GM15510 (cell line): ENCODE measurements around the gene CALML3.

Source experiments
- POLR2A ChIP-seq: IDR thresholded peaks from 3 replicates; pipeline ENCODE4 v1.6.1; 2011; ENCODE audit warnings: borderline replicate concordance; ENCODE audit not compliant: insufficient read length; ENCODE audit errors: extremely low read depth

CALML3 gene

DNA sequence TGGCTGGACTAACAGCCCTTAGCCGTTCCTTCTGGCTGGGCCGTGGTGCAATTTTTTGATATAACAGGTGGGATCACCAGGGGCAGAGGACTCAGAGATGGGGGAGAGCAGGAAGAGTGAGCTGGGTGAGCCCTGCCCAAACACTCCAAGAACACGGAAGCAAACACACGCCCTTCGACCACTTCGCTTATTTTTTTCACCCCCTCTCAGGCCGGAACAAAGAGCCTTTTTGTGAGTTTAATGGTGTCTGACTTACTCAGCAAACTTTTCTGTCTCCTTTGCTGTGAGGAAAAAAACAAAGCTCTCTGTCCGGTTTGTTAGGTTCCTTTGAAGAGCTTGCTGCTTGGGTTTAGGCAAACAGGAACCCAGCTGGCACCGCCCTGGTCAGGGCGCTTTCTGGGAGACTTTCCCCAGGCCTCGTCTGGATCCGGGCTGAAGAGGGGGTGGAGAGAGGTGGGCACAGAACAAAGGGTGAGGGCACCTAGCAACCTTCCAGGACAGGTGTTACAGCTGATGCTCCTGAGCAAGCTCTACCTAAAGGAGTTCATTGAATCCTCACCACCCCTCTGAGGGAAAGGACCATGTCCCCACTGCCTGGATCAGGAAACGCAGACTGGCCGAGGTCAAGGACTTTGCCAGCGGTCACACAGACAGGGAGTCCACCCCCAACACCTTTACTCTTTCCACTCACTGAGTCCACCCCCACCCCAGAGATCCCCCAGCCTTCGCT lies 23.3 kb downstream of the CALML3 start:
- no peak for TF ChIP-seq POLR2A

DNA sequence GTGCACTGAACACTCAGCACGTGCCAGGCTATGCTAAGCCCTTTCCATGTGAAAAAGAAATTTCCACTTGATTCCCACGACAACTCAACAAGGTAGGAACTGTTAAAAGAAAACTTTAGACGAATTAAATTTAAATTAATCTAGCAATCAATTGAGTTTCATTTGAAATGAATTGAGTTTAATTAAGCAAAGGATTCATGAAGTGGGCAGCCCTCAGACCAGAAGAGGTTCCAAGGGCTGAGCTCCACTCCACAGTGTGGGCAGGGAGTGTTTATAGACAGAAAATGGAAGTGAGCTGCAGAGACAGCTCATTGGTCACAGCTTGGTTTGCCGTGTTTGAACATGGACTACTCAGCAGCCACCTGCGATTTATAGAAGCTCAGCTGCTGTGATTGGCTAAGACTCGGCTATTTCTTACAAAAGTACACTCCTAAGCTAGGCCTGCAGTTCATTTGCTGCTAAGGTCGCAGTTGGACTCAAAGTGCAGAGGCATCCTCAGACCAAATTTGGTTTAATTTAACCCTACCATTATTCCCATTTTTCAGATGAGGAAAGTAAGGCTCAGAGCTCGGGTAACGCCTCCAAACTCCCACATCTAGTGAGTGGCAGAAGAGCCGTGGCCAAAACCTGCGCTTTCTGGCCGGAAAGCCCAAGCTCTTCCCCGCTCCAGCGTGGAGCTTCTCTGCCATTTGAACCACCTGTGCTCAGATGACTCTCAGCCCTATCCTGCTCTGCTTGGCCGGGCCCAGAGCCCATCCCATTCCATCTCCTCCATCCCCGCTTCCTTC lies 24.9 kb downstream of the CALML3 start:
- TF ChIP-seq POLR2A, result no peak

DNA sequence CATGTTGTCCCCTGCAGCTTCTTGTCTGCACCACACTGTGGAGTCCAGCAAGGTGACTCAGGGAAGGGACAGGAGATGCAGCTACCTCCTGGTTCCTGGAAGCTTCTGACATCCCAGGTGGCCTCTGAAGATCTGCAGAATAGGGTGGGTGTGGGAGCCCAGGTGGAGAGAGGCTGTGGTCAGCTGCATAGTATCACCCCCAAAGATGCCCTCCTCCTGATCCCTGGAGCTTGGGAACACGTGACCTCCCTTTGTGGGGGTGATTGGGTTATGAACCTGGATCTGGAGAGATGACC lies 25.4 kb downstream of the CALML3 start:
- no peak for TF ChIP-seq POLR2A

- TF ChIP-seq POLR2A, result no peak
Measured at GRCh38 chr10:5550621-5551530, 26.1 kb downstream of the CALML3 start.

DNA sequence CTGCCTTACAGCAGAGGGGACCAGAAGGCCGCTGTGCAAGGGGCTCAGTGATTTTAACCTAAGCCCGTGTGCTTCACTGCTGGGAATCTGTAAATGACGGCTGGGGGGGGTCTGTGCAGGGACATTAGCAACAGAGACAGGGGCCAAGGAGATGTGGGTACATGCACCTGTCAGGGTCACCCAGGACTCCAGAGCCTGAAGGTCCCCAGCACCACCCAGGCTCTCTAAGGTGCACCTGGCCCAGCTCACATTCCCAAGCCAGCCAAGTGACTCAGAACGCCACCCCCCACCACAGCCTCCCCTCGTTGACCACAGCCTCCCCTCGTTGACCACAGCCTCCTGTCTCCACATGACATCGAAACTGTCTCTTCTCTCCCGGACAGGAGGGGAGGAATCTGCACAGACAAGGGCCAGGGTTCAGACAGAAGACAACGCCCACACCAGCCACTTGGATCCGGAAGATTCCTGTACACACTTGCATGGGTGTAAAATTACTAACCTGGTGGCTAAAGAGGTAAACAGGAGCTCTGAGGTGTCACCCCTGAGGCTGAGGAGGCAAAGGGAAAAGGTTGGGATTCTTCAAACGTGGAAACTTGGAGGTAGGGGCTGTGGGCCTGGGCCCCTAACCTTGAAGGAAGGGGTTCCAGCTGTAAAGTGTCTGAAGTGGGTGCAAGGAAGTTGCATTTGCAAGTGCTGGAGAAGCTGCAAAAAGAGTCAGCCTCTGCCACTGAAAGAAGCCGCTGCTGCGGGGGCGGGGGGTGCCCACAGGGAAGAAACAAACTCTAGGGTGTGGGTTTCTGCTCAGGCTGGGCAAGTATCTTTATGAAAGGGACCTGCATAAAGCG lies 27.0 kb downstream of the CALML3 start:
- TF ChIP-seq POLR2A, result no peak

DNA sequence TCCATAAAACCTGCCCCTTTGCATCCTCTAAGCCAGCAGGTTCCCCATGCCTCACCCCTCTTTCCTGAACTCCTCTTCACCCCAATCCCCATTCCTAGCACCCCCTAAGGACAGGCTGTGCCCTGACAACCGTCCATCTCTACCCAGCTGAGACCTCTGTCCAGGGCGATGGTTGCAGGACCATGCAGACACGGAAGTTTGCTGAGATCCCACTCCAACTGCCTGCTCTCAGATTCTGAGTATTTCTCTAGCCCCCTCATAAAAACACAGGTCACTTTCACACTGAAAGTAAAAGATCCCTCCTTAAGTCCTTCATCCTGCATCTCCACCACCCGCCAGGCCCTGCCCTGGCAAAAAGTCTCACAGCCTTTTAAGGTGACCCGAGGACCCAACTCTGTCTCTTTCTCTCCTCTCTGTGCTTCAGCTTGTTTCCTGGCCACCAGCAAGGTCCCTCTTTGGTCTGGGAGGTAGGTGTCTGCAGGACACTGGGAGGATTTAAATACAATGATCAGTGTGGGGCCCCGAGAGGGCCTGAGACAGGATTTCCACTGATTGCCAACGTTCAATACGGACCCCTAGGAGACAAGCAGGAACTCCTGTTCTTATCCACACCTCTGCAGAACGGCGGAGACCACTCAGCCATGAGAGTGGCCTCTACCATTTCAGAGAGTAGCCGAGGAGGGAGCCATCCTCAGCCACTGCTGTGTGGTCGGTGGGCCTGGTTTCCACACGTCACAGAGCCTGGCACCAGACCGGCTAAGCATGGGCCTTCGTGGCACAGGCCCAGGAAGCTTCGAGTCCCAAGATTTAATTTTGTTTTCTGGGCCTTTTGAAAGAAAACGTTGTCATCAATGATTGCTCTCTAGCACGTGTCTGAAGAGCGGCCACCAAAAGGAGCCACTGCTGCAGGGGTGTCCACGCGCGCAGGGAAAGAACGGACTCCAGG lies 27.9 kb downstream of the CALML3 start:
- no peak for TF ChIP-seq POLR2A

DNA sequence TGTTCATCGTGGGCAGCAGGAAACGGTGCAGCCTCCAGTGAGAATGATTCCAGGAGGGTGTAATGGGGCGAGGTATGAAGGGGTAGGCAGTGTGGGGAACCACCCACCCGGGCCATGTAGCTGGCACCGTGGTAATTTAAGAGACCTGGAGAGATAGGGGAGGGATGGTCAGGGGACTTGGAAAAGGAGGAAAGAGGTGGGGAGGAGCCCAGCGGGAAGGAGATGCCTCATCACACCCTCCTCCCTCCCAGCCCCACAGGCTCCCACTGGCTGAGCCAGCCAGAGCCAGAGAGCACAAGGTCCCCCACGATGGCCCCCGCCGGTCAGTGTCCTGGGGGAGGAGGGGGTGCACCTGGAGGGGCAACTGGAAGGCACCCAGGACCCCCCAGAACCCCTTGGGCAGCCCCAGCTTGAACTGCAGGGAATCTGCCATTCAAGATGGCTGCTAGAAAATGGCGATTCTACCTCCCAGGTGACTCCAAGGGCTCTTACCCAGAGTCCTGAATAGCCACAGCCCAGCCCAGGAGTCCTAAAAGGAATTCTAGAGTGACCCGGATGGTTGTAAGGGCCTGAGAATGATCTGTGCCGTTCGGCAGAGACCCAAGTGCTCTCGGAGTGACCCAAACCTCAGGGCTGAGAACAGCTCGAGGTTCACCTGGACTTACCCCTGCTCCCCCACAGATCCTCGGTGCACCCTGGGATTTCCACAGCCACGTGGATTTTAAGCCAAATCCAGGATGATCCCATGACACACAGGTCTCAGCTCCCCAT lies 28.8 kb downstream of the CALML3 start:
- no peak for TF ChIP-seq POLR2A

GRCh38 chr10:5555021-5555510 lies 30.3 kb downstream of the CALML3 start:
- no peak for TF ChIP-seq POLR2A

GRCh38 chr10:5555881-5556280 lies 31.1 kb downstream of the CALML3 start:
- no peak for TF ChIP-seq POLR2A

DNA sequence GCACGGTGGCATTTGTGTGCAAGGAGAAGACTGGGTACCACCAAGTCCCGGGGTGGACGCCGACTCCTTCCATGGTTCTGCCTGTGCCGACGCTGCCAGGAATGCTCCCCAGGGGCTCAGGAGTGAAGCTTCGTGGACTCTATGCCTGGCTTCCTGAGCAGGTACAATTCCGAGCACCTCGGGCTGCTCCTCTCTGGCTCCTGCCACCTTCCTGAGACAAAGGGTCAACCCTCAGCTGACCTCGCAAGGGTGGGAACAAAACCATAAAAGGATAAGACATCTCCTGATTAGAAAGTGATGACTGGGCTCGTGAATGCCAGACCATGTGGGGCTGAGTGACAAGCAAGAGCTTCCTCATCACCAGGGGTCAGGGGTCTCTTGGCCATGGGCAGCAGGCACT lies 31.8 kb downstream of the CALML3 start:
- no peak for TF ChIP-seq POLR2A

DNA sequence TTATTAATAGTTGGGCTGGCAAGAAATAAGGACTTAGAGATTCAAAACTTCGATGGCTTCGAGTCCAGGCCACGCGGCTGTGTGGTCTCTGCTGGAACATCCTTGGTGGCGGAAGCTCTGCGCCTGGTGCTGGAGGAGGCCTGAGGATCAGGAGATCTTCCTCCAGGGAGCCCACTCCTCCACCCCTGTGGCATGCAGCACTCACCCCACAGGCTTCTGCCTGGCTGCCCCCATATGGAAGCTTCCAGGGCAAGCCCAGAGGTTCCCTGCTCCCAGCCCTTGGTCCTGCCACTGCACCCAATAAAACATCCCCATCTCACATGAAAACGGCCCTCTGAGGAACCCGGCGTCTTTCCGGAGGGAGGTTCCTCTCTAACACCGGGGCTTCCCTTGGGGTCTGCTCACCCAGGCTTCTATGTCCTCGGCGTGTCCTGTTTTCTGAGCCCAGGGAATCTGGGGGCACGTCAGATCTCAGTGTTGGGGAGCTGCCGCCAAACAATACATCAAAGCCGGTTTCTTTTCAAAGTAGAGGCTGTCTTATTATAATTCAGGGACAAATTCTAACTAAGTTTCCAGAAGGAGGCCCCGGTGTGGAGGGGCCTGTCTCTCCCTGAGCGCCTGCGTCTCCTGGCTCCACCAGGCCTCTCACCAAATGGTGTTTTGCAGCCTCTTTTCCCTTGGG lies 32.4 kb downstream of the CALML3 start:
- TF ChIP-seq POLR2A, result no peak

- no peak for TF ChIP-seq POLR2A
Measured at GRCh38 chr10:5557799-5558771, 33.3 kb downstream of the CALML3 start.
